HepG2 (cell line): ENCODE results near the gene CCDC66. TPM values are rescaled to one million over a fixed set of nuclear protein-coding genes. Genes with fewer than 3 reads are reported as not detected.

Source experiments
- ATAC-seq: fragments of 200-7000 bp; cut with Tn5 transposase; 3 replicates; pipeline ENCODE4 v1.9.1; 2020; ENCODE audit warnings: mild to moderate bottlenecking, moderate library complexity
- BruUV-seq: library from RNA; stranded (reverse); fragments of 400-500 nt; replicated peaks from 2 replicates; lab custom pipeline; 2021; lab: Mats Ljungman, UMichigan
- CTCF ChIA-PET: fragments of 300-600 bp; formaldehyde crosslinking; extraction: SDS; loops from one replicate; lab custom pipeline; 2021; ENCODE audit warnings: low total read pairs, inconsistent platforms, low intra/inter-chr PET ratio; lab: Yijun Ruan, JAX
- POLR2A ChIA-PET: fragments of 350-600 bp; sonication (Branson Sonifier 250); formaldehyde crosslinking; loops from one replicate; lab custom pipeline; 2020; ENCODE audit warnings: antibody characterized with exemption, inconsistent platforms; lab: Yijun Ruan, JAX
- DNase-seq: peaks from one replicate; pipeline ENCODE4 v3.0.0-alpha.2; 2015; ENCODE audit warnings: low spot score
- FAIRE-seq: peaks from 3 replicates; lab custom pipeline; 2011; peaks lifted over from hg19 to GRCh38; lab: Jason Lieb, UNC
- H2AFZ ChIP-seq: one replicate; pipeline ENCODE4 v1.6.1; 2011; ENCODE audit warnings: low read length, inconsistent platforms
- H3K27ac ChIP-seq: fragments of 300-600 bp; 3 replicates; pipeline ENCODE4 v1.8.0; 2011; ENCODE audit warnings: mixed run types, mild to moderate bottlenecking, mixed read lengths, low read length, inconsistent platforms; ENCODE audit not compliant: insufficient read depth; ENCODE audit errors: extremely low read length
- H3K27me3 ChIP-seq, 2 experiments: fragments of 200-600 bp in 1 of 2; 2 replicates in 1 of 2; 3 replicates in 1 of 2; pipeline versions ENCODE4 v1.6.0 to v1.8.0; 2011; ENCODE audit warnings: low read length in 2 of 2, mild to moderate bottlenecking in 2 of 2, moderate library complexity in 2 of 2, inconsistent platforms in 1 of 2; ENCODE audit not compliant: insufficient read depth in 2 of 2, control insufficient read depth in 1 of 2
- H3K36me3 ChIP-seq, 2 experiments: fragments of 200-600 bp in 1 of 2; replicated peaks in 1 of 2; 2 replicates in 1 of 2; 3 replicates in 1 of 2; pipeline versions ENCODE4 v1.5.1 to v1.8.0; 2011; ENCODE audit warnings: low read length in 2 of 2, inconsistent platforms in 1 of 2; ENCODE audit not compliant: insufficient read depth in 2 of 2, control insufficient read depth in 1 of 2
- H3K4me1 ChIP-seq: 2 replicates; pipeline ENCODE4 v1.5.1; 2012; ENCODE audit warnings: low read length, inconsistent platforms; ENCODE audit not compliant: insufficient read depth
- H3K4me2 ChIP-seq: 2 replicates; pipeline ENCODE4 v1.6.0; 2011; ENCODE audit warnings: low read depth, low read length, inconsistent platforms
- H3K4me3 ChIP-seq, 3 experiments: fragments of 200-600 bp in 1 of 3; sonication (generic), shearing (Covaris generic) in 1 of 3; replicated peaks in 1 of 3; 2 replicates each; pipeline ENCODE4 v1.5.1; 2011 to 2016; ENCODE audit warnings: low read length in 3 of 3, inconsistent platforms in 2 of 3, low read depth in 2 of 3, mild to moderate bottlenecking in 2 of 3, control low read depth in 1 of 3, mixed read lengths in 1 of 3; ENCODE audit not compliant: insufficient read depth in 1 of 3
- H3K79me2 ChIP-seq: one replicate; pipeline ENCODE4 v1.6.1; 2011; ENCODE audit warnings: low read length, inconsistent platforms; ENCODE audit not compliant: insufficient read depth
- H3K9ac ChIP-seq: 2 replicates; pipeline ENCODE4 v1.6.0; 2011; ENCODE audit warnings: mild to moderate bottlenecking, low read depth, low read length, inconsistent platforms; ENCODE audit not compliant: insufficient read depth
- H3K9me3 ChIP-seq: 2 replicates; pipeline ENCODE4 v1.5.1; 2012; ENCODE audit warnings: mild to moderate bottlenecking, low read length
- H4K20me1 ChIP-seq: 2 replicates; pipeline ENCODE4 v1.6.0; 2011; ENCODE audit warnings: inconsistent platforms, mild to moderate bottlenecking, low read length, moderate library complexity; ENCODE audit not compliant: insufficient read depth
- BHLHE40 ChIP-seq: IDR thresholded peaks from 2 replicates; pipeline ENCODE4 v1.6.1; 2011; ENCODE audit warnings: low read length, improper control_type of control experiment
- CAMTA2 ChIP-seq: sonication (generic); formaldehyde crosslinking; IDR thresholded peaks from 2 replicates; pipeline ENCODE4 v1.4.0; 2020; ENCODE audit warnings: mild to moderate bottlenecking, missing genetic modification reagents, borderline replicate concordance
- NFKBIZ ChIP-seq: IDR thresholded peaks from 2 replicates; pipeline ENCODE4 v1.6.1; 2018; ENCODE audit warnings: missing genetic modification reagents, missing compliant biosample characterization
- SALL1 ChIP-seq: sonication (generic); formaldehyde crosslinking; IDR thresholded peaks from 2 replicates; pipeline ENCODE4 v1.8.0; 2022; ENCODE audit warnings: mild to moderate bottlenecking, missing genetic modification reagents
- TMF1 ChIP-seq: sonication (generic); formaldehyde crosslinking; IDR thresholded peaks from 2 replicates; pipeline ENCODE4 v1.8.1; 2022; ENCODE audit warnings: low read depth, missing genetic modification reagents
- WIZ ChIP-seq: sonication (generic); formaldehyde crosslinking; IDR thresholded peaks from 2 replicates; pipeline ENCODE4 v1.5.1; 2020; ENCODE audit warnings: mild to moderate bottlenecking, missing genetic modification reagents
- ZKSCAN8 ChIP-seq: IDR thresholded peaks from 2 replicates; pipeline ENCODE4 v1.6.1; 2016; ENCODE audit warnings: borderline replicate concordance, missing genetic modification reagents, missing compliant biosample characterization
- ZNF296 ChIP-seq: sonication (generic); formaldehyde crosslinking; conservative IDR thresholded peaks from 2 replicates; pipeline ENCODE4 v1.5.0; 2020; ENCODE audit warnings: mild to moderate bottlenecking, missing genetic modification reagents
- ZNF383 ChIP-seq: sonication (generic); formaldehyde crosslinking; IDR thresholded peaks from 2 replicates; pipeline ENCODE4 v1.4.0; 2020; ENCODE audit warnings: missing genetic modification reagents, mild to moderate bottlenecking, borderline replicate concordance
- WGBS: methylation state at CpG from one replicate; pipeline ENCODE4 v1.1.6; 2017; ENCODE audit warnings: low lambda C conversion rate; 5-methylcytosine and 5-hydroxymethylcytosine counted together
- in situ Hi-C: cut with HindIII; loops from 2 replicates; pipeline ENCODE4 v1.10.0; 2017; ENCODE audit warnings: low pct_unique_long_range_greater_than_20kb; ENCODE audit not compliant: extremely low pct_ligation_motif_present
- intact Hi-C: fragments of 100-400 bp; cut with micrococcal nuclease; formaldehyde crosslinking; loops from one replicate; pipeline ENCODE4 v1.10.0; 2022; ENCODE audit not compliant: unreplicated experiment
- polyA plus RNA-seq, 8 experiments: library from polyadenylated mRNA; depleted of rRNA in 3 of 8; stranded (reverse) in 7 of 8; unstranded in 1 of 8; fragments of >200 nt; fragmentation: Illumina TruSeq in 4 of 8; extraction: Trizol in 4 of 8; gene quantifications; 2 replicates each; pipeline versions ENCODE4 v1.2.1 to v1.2.3, GENCODE V29; 2011 to 2016; ENCODE audit warnings: low read depth in 4 of 8, missing spikeins in 1 of 8, mixed read lengths in 1 of 8; ENCODE audit not compliant: insufficient read depth in 1 of 8
- total RNA-seq, 5 experiments: library from RNA; depleted of rRNA; stranded (reverse); fragments of >200 nt; fragmentation: Illumina TruSeq; extraction: Trizol; gene quantifications; 2 replicates each; pipeline ENCODE4 v1.2.3, GENCODE V29; 2016; ENCODE audit warnings: low read depth in 1 of 5
- TF ChIP-seq, protein P1 (sequence below): IDR thresholded peaks from 2 replicates; pipeline ENCODE4 v1.6.1; 2016; ENCODE audit warnings: low read depth
- TF ChIP-seq, protein P2 (sequence below): sonication (generic); formaldehyde crosslinking; IDR thresholded peaks from 2 replicates; pipeline ENCODE4 v1.8.0; 2022; ENCODE audit warnings: missing genetic modification reagents, low read depth, mild to moderate bottlenecking, borderline replicate concordance

Gene CCDC66
- total and polyA plus RNA-seq, 2 of the 13 experiments (the other 11 are each of a cell fraction or from before 2014, with no cell fraction given): 8.4 to 19.9 TPM

DNA sequence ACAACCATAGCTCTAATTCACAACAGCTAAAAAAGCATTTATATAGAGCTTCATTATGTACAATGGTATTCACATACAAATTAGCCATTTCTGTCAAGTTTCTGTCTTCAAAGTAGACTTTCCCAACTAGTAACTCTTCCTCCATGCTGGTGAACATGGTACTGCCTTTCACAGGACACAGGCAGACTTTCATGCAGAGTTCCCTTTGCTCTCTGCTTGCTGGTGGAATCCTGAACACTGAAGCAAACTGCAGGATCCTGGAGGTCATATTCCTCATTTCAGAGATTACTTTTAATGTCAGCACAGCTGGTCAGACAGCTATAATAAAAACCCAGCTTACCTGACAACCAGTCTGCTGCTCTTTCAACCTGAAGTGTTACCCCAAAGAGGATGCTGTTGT lies 72.5 kb downstream of the CCDC66 start (continued):
- no peak for TF ChIP-seq SALL1 (CRISPR knock-in tag)
- TF ChIP-seq, protein P1, sequence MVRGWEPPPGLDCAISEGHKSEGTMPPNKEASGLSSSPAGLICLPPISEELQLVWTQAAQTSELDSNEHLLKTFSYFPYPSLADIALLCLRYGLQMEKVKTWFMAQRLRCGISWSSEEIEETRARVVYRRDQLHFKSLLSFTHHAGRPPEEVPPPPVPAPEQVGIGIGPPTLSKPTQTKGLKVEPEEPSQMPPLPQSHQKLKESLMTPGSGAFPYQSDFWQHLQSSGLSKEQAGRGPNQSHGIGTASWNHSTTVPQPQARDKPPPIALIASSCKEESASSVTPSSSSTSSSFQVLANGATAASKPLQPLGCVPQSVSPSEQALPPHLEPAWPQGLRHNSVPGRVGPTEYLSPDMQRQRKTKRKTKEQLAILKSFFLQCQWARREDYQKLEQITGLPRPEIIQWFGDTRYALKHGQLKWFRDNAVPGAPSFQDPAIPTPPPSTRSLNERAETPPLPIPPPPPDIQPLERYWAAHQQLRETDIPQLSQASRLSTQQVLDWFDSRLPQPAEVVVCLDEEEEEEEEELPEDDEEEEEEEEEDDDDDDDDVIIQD (CRISPR knock-in tag): no peak
- TF ChIP-seq BHLHE40: no peak
- TF ChIP-seq, protein P2, sequence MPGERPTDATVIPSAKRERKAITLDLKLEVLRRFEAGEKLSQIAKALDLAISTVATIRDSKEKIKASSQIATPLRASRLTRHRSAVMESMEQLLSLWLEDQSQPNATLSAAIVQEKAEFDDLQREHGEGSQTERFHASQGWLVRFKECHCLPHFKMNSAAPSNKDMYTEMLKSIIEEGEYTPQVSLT (CRISPR knock-in tag): no peak
- TF ChIP-seq ZNF296 (CRISPR knock-in tag): no peak
- no peak for TF ChIP-seq TMF1 (CRISPR knock-in tag)

DNA sequence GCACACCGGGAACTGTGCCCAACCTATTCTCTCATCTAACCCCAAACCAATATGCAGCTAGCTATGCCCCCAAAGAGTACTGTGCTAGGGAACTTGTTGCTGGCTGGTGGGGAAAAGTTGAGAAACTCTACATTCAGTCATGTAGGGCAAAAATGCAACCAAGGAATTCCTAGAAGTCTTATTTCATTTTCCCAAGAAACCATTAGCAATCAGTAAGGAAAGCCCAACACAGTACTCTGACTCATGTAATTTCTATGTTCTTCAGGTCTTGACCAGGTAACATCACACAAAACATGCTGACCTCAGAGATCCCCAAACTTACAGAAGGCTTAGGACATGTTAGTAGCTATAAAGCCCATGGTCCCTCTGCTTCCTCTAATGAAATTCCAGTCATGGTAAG lies 74.0 kb downstream of the CCDC66 start:
- no peaks in the 10 kb centered on the region for H3K27me3 ChIP-seq
- H3K79me2 ChIP-seq: no peaks in the 10 kb centered on the region
- no peak for DNase-seq
- no peak for ATAC-seq
- no peak for FAIRE-seq
- no peak overlapping the region for H3K4me3 ChIP-seq
- H3K27ac ChIP-seq: no peak overlapping the region
- no peak overlapping the region for H2AFZ ChIP-seq
- H3K9ac ChIP-seq: no peak overlapping the region
- intact Hi-C loops: no loop called here
- no peaks in the 10 kb centered on the region for H4K20me1 ChIP-seq
- WGBS: 85% methylated on average over 1 of the region's 1 CpG
- peaks cover 12% of the 10 kb centered on the region; the same call in 1 of the 2 replicates for H3K4me1 ChIP-seq
- TF ChIP-seq CAMTA2 (CRISPR knock-in tag) (no peak), ZNF383 (CRISPR knock-in tag) (no peak), NFKBIZ (CRISPR knock-in tag) (no peak), ZKSCAN8 (CRISPR knock-in tag) (no peak), WIZ (CRISPR knock-in tag) (no peak)
- TF ChIP-seq, all 625 proteins: peak for 0
- peaks cover 0 to 21% of the 10 kb centered on the region in 2 experiments; a peak in 2 of 5 replicates for H3K36me3 ChIP-seq
- in situ Hi-C loops: no loop called here
- no peak overlapping the region for H3K4me2 ChIP-seq
- ChIA-PET POLR2A (no interaction called here), CTCF (no interaction called here)
- BruUV-seq: no TSS peak
- H3K9me3 ChIP-seq: no peaks in the 10 kb centered on the region
